Activated CD4-positive, alpha-beta T cell treated with anti-CD3 and anti-CD28 coated beads for 36 hours (primary cell): ENCODE results near the gene LYSMD4. TPM values are rescaled to one million over a fixed set of nuclear protein-coding genes. Genes with fewer than 3 reads are reported as not detected.

Experiments used
- ATAC-seq: fragments of 200-7000 bp; cut with Tn5 transposase; one replicate; pipeline ENCODE4 v1.10.0; 2021; ENCODE audit warnings: mild to moderate bottlenecking, moderate library complexity
- CTCF ChIA-PET: fragments of 350-600 bp; sonication (Branson Sonifier 250); formaldehyde crosslinking; loops from one replicate; lab custom pipeline; 2021; ENCODE audit warnings: antibody characterized with exemption; lab: Charles Lee
- POLR2A ChIA-PET: fragments of 350-600 bp; sonication (Branson Sonifier 250); formaldehyde crosslinking; loops from one replicate; lab custom pipeline; 2021; ENCODE audit warnings: antibody characterized with exemption, inconsistent platforms; lab: Charles Lee
- DNase-seq: peaks from one replicate; pipeline ENCODE4 v3.0.0-alpha.2; 2020
- H3K27ac Mint-ChIP-seq: one replicate; pipeline ENCODE4 v1.8.0; 2021; ENCODE audit warnings: mixed read lengths
- H3K27me3 Mint-ChIP-seq: one replicate; pipeline ENCODE4 v1.8.0; 2021; ENCODE audit warnings: mixed read lengths
- H3K36me3 Mint-ChIP-seq: one replicate; pipeline ENCODE4 v1.8.0; 2021; ENCODE audit warnings: low read depth, mixed read lengths
- H3K4me1 Mint-ChIP-seq: one replicate; pipeline ENCODE4 v1.8.0; 2021; ENCODE audit warnings: mixed read lengths
- H3K4me3 Mint-ChIP-seq: one replicate; pipeline ENCODE4 v1.8.0; 2021; ENCODE audit warnings: mild to moderate bottlenecking, moderate library complexity, mixed read lengths
- H3K9me3 Mint-ChIP-seq: one replicate; pipeline ENCODE4 v1.8.0; 2021; ENCODE audit warnings: low read depth, mixed read lengths
- intact Hi-C, 2 experiments: fragments of 100-400 bp; cut with DNase I in 1 of 2; cut with micrococcal nuclease in 1 of 2; formaldehyde crosslinking; loops; one replicate each; pipeline versions ENCODE4 v1.14.2 to v1.15.1; 2022 to 2024; cut with DNase I, micrococcal nuclease
- total RNA-seq, 2 experiments: library from RNA; stranded (reverse); gene quantifications; one replicate each; pipeline ENCODE4 v1.2.3, GENCODE V29; 2021

Gene LYSMD4
- total RNA-seq, 2 experiments from 2014 or later = 4.7 to 5.3 TPM

- Mint-ChIP-seq H3K27me3 (no peaks in the 10 kb centered on the region), H3K36me3 (peaks cover 7% of the 10 kb centered on the region), H3K27ac (no peak overlapping the region), H3K4me3 (no peak overlapping the region), H3K9me3 (no peaks in the 10 kb centered on the region), H3K4me1 (peaks cover 40% of the 10 kb centered on the region)
- ChIA-PET CTCF (interaction anchor here (0.6 to 6.9 kb wide), 7 partner anchors 11 to 446 kb away, joined by 3 to 47 read pairs (median 4); partner anchors contain the start of gene LYSMD4), POLR2A (no interaction called here)
- no peak for DNase-seq
- intact Hi-C loops = no loop called here
- peak; percentile 31 for ATAC-seq
Observed at GRCh38 chr15:99719096-99719541, 14.1 kb downstream of the LYSMD4 start.

DNA sequence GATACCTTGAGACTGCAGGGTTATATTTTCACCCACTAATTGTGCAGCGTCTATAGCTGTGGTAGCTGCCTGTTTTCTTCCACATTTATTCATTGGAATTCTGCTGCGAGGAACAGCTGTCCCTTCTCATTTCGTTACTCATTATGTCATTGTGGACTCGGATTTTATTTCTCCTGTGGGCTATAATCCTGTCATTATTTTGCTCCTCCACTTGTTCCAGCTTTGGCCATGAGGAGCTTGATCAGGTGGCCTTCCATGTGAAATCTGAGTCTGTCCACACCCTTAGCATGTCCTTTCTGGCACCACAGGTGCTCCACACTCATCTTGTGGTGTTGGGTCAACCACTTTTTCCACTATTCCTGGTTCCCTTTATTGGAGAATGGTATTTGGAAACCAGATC is 14.8 kb downstream of the LYSMD4 start:
- POLR2A ChIA-PET = no interaction called here
- ATAC-seq = no peak

DNA sequence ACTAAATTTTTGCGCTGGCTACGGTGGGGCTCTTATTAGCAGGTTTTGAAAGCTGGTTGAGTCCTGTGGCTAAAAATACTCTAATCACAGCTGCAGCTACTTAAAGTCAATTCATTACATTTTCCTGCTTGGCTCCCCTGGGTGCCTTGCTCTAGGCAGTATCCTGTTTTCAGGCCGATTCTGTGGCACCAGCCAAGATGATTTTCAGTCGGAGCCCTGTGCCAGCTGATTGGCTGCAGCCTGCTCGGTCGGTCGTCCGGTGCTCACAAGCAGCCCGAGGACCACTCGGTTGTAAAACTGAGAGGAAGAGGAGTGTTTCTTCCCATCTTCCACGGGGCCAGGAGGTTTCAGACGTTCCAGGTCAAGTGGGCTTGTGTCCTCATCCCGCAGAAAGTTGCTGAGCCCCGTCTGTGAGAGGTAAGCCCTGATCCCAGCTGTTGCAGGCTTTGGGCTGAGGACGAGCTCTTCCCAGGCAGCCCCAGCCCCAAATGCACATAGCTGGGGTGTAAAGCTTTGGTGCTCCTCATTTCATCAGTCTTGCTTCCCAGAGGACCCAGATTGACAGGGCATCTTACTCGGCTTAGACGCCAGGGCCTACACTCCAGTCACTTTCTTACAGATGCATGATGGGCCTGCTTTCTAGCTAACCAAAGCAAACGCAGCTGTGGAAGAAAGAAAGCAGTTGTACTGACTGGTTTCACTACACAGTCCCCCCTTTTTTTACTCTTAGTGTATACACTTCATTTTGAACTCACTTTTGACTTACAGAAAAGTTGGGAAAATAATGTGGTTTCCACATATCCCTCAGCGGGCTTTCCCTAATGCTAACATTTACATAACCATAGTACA is 15.9 kb downstream of the LYSMD4 start:
- peaks cover 40% of the 10 kb centered on the region for H3K4me1 Mint-ChIP-seq
- ChIA-PET POLR2A (interaction anchor here (1.0 to 1.5 kb wide), 2 partner anchors 16 to 152 kb away, joined by 3 to 4 read pairs; partner anchors contain the start of genes LYSMD4 and MEF2A), CTCF (interaction anchor here (0.6 to 6.9 kb wide), 4 partner anchors 13 to 610 kb away, joined by 3 to 47 read pairs (median 4); no protein-coding TSS in a partner anchor)
- H3K27ac Mint-ChIP-seq = no peak overlapping the region
- H3K27me3 Mint-ChIP-seq = no peaks in the 10 kb centered on the region
- H3K9me3 Mint-ChIP-seq = no peaks in the 10 kb centered on the region
- intact Hi-C loops = no loop called here
- DNase-seq (no peak), ATAC-seq (peak; percentile 67)
- H3K36me3 Mint-ChIP-seq = peaks cover 13% of the 10 kb centered on the region
- no peak overlapping the region for H3K4me3 Mint-ChIP-seq

More for the DNA sequence above, 14.8 kb downstream of the LYSMD4 start:
- CTCF ChIA-PET = interaction anchor here (1.1 to 6.9 kb wide), 6 partner anchors 11 to 445 kb away, joined by 3 to 47 read pairs (median 4); partner anchors contain the start of gene LYSMD4
- Mint-ChIP-seq H3K27me3 (no peaks in the 10 kb centered on the region), H3K27ac (no peak overlapping the region), H3K4me1 (peaks cover 40% of the 10 kb centered on the region), H3K9me3 (no peaks in the 10 kb centered on the region), H3K4me3 (no peak overlapping the region), H3K36me3 (peaks cover 7% of the 10 kb centered on the region)
- intact Hi-C loops = no loop called here
- no peak for DNase-seq

DNA sequence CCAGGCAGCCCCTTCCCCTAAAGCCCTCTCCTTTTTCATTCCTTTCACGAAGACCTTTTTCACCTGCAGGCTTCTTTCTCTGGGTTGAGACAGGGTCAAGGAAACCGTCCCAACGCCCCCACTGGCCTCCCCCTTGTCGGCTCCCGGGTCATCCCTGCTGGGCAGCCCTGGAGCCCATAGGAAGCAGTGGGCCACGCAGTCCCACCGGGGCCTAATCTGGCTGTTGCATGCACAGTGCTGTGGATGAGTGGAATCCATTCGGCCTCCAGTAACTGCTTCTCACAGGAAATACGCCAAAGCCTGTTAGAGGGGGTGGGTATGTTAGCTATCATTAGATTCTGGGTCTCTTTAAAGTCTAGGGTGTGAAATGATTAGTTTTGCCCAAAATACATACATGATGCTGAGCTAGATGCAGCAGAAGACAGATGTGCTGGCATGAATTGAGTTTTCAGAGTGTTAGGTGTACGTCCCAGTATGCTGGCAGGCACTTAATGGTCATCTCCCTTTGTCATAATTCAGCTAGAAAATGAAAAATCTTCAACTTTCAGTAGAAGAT is 16.6 kb downstream of the LYSMD4 start:
- POLR2A ChIA-PET = interaction anchor here (1.0 to 1.5 kb wide), 2 partner anchors 17 to 151 kb away, joined by 3 to 4 read pairs; partner anchors contain the start of genes LYSMD4 and MEF2A
- no peak for DNase-seq
- CTCF ChIA-PET = interaction anchor here (0.6 to 6.9 kb wide), 4 partner anchors 13 to 610 kb away, joined by 3 to 47 read pairs (median 4); no protein-coding TSS in a partner anchor
- Mint-ChIP-seq H3K9me3 (no peaks in the 10 kb centered on the region), H3K27ac (no peak overlapping the region), H3K4me3 (no peak overlapping the region), H3K4me1 (peaks cover 39% of the 10 kb centered on the region), H3K27me3 (no peaks in the 10 kb centered on the region), H3K36me3 (peaks cover 18% of the 10 kb centered on the region)
- ATAC-seq = no peak
- intact Hi-C loops = no loop called here

DNA sequence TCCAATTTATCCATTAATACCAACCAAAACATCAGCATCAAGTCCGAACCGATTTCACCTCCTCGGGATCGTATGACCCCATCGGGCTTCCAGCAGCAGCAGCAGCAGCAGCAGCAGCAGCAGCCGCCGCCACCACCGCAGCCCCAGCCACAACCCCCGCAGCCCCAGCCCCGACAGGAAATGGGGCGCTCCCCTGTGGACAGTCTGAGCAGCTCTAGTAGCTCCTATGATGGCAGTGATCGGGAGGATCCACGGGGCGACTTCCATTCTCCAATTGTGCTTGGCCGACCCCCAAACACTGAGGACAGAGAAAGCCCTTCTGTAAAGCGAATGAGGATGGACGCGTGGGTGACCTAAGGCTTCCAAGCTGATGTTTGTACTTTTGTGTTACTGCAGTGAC is 20.8 kb downstream of the LYSMD4 start:
- peaks cover 30% of the 10 kb centered on the region for H3K36me3 Mint-ChIP-seq

GRCh38 chr15:99711625-99712024 is 21.6 kb downstream of the LYSMD4 start:
- Mint-ChIP-seq H3K4me3 (no peak overlapping the region), H3K27me3 (no peaks in the 10 kb centered on the region), H3K36me3 (peaks cover 30% of the 10 kb centered on the region), H3K27ac (no peak overlapping the region), H3K9me3 (no peaks in the 10 kb centered on the region), H3K4me1 (peaks cover 25% of the 10 kb centered on the region)
- DNase-seq (no peak), ATAC-seq (no peak)
- intact Hi-C loops = no loop called here
- ChIA-PET POLR2A (no interaction called here), CTCF (interaction anchor here (1.3 to 2.6 kb wide), 2 partner anchors 45 to 439 kb away, joined by 3 to 5 read pairs; no protein-coding TSS in a partner anchor)

More for the DNA sequence above, 20.8 kb downstream of the LYSMD4 start:
- Mint-ChIP-seq H3K4me1 (peaks cover 19% of the 10 kb centered on the region), H3K4me3 (no peak overlapping the region), H3K9me3 (no peaks in the 10 kb centered on the region), H3K27me3 (no peaks in the 10 kb centered on the region), H3K27ac (no peak overlapping the region)
- ChIA-PET CTCF (interaction anchor here (2.6 kb wide), 1 partner anchor 45 kb away, joined by 5 read pairs; no protein-coding TSS in a partner anchor), POLR2A (no interaction called here)
- intact Hi-C loops = no loop called here
- no peak for ATAC-seq
- no peak for DNase-seq

DNA sequence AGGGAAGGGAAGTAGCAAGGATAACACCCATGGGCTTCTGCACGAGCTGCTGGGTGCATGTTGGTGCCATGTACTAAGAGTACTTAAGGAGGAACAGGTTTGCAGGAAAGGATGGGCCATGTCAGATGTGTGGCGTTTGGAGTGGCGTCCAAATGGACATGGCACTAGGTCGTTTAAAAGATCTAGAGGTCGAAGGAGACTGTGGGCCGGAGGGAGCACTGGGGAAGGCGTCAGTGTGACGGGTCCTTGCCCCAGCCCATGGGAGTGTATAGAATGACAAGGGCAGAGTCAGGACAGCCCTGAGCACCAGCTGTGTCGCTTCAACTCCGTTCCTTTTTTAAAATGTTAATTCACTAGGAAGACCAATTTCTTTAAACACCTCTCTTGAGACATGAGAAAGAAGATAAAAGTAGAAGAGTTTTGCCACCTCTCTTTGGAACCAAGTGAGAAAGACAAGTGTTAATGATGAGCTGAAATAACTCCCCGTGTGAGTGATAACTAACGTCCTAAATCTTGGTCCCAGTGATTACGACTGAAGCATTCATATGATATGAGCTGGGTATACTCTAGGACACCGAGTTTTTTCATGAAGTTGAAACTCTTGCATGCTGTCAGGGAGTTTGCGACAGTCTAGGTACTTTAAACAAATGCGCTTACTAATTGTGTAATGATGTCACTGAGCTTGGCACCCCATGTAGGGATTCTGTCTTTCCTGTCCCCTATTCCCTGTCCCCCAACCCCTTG is 23.8 kb downstream of the LYSMD4 start:
- Mint-ChIP-seq H3K4me3 (no peak overlapping the region), H3K27me3 (no peaks in the 10 kb centered on the region), H3K27ac (no peak overlapping the region), H3K36me3 (peaks cover 30% of the 10 kb centered on the region), H3K4me1 (peaks cover 33% of the 10 kb centered on the region), H3K9me3 (no peaks in the 10 kb centered on the region)
- DNase-seq (no peak), ATAC-seq (no peak)
- CTCF ChIA-PET = interaction anchor here (0.8 kb wide), 1 partner anchor 436 kb away, joined by 3 read pairs; no protein-coding TSS in a partner anchor
- POLR2A ChIA-PET = no interaction called here
- intact Hi-C loops = loop anchor here (5.0 to 10.0 kb wide), 3 partner anchors 205 to 285 kb away; no protein-coding TSS in a partner anchor

- intact Hi-C loops = loop anchor here (5.0 to 10.0 kb wide), 3 partner anchors 204 to 284 kb away; no protein-coding TSS in a partner anchor
- H3K4me3 Mint-ChIP-seq = no peak overlapping the region
- no peaks in the 10 kb centered on the region for H3K27me3 Mint-ChIP-seq
- POLR2A ChIA-PET = interaction anchor here (2.0 kb wide), 1 partner anchor 25 kb away, joined by 5 read pairs; the partner anchor contains the start of gene LYSMD4
- CTCF ChIA-PET = interaction anchor here (0.9 to 1.8 kb wide), 3 partner anchors 10 to 448 kb away, joined by 3 to 6 read pairs (median 4); partner anchors contain the start of gene LYSMD4
- H3K27ac Mint-ChIP-seq = no peak overlapping the region
- ATAC-seq = no peak
- no peaks in the 10 kb centered on the region for H3K9me3 Mint-ChIP-seq
- no peak for DNase-seq
- H3K4me1 Mint-ChIP-seq = peaks cover 41% of the 10 kb centered on the region
- peaks cover 30% of the 10 kb centered on the region for H3K36me3 Mint-ChIP-seq
Observed at GRCh38 chr15:99708563-99708962, 24.7 kb downstream of the LYSMD4 start.

- H3K36me3 Mint-ChIP-seq = peaks cover 26% of the 10 kb centered on the region
- intact Hi-C loops = loop anchor here (1.0 to 10.0 kb wide), 5 partner anchors 26 to 363 kb away; partner anchors contain the start of gene LYSMD4 (in 1 of the 2)
- ATAC-seq (peak; percentile 84), DNase-seq (peak; percentile 65)
- CTCF ChIA-PET = interaction anchor here (0.6 to 2.7 kb wide), 9 partner anchors 11 to 592 kb away, joined by 3 to 9 read pairs (median 4); partner anchors contain the start of gene LYSMD4
- H3K27ac Mint-ChIP-seq = peak overlapping the region; percentile 79
- peak overlapping the region; percentile 55 for H3K4me3 Mint-ChIP-seq
- H3K4me1 Mint-ChIP-seq = peaks cover 48% of the 10 kb centered on the region
- no peaks in the 10 kb centered on the region for H3K27me3 Mint-ChIP-seq
- H3K9me3 Mint-ChIP-seq = no peaks in the 10 kb centered on the region
- POLR2A ChIA-PET = interaction anchor here (2.0 kb wide), 1 partner anchor 25 kb away, joined by 5 read pairs; the partner anchor contains the start of gene LYSMD4
Observed at GRCh38 chr15:99707473-99708270, 25.6 kb downstream of the LYSMD4 start.
